SK-N-SH (cell line): Measurements from ENCODE around the gene DPY19L1. TPM values are rescaled to one million over a fixed set of nuclear protein-coding genes. Genes with fewer than 3 reads are reported as not detected.

Experiments used
- CTCF ChIA-PET: fragments of 300-600, 350-600 bp; formaldehyde crosslinking; extraction: SDS; loops from one replicate; lab custom pipeline; 2021; lab: Yijun Ruan, JAX
- POLR2A ChIA-PET: fragments of 350-600 bp; sonication (Branson Sonifier 250); formaldehyde crosslinking; extraction: SDS; loops from one replicate; lab custom pipeline; 2020; ENCODE audit warnings: antibody characterized with exemption, inconsistent platforms; lab: Yijun Ruan, JAX
- DNase-seq: peaks from one replicate; pipeline ENCODE4 v3.0.0; 2012
- H2AFZ ChIP-seq: fragments of 200-600 bp; sonication (generic); 2 replicates; pipeline ENCODE4 v1.8.1; 2016; ENCODE audit warnings: antibody characterized with exemption, mild to moderate bottlenecking, low read depth
- H3F3A ChIP-seq: fragments of 200-600 bp; sonication (generic); replicated peaks from 2 replicates; pipeline ENCODE3; 2016; ENCODE audit warnings: antibody characterized with exemption, mild to moderate bottlenecking; ENCODE audit not compliant: insufficient read depth
- H3K27ac ChIP-seq, 2 experiments: fragments of 200-500 bp in 1 of 2; fragments of 200-600 bp in 1 of 2; sonication (Bioruptor generic) in 1 of 2; sonication (generic), shearing (Covaris generic) in 1 of 2; 2 replicates each; pipeline versions ENCODE4 v1.5.1 to v1.6.1; 2014 to 2016; ENCODE audit warnings: low read depth in 2 of 2, inconsistent platforms in 1 of 2, low read length in 1 of 2, mild to moderate bottlenecking in 1 of 2, mixed read lengths in 1 of 2
- H3K27me3 ChIP-seq: fragments of 200-600 bp; sonication (generic), shearing (Covaris generic); 2 replicates; pipeline ENCODE4 v1.6.1; 2016; ENCODE audit warnings: mixed run types; ENCODE audit not compliant: insufficient read depth
- H3K36me3 ChIP-seq, 2 experiments: fragments of 200-500 bp in 1 of 2; fragments of 200-600 bp in 1 of 2; sonication (Bioruptor generic) in 1 of 2; sonication (generic) in 1 of 2; replicated peaks in 1 of 2; 2 replicates each; pipeline versions ENCODE3 to v1.5.1; 2014 to 2016; ENCODE audit warnings: low read length in 1 of 2, mild to moderate bottlenecking in 1 of 2; ENCODE audit not compliant: insufficient read depth in 2 of 2, control insufficient read depth in 1 of 2
- H3K4me1 ChIP-seq, 2 experiments: fragments of 200-500 bp in 1 of 2; fragments of 200-600 bp in 1 of 2; sonication (Bioruptor generic) in 1 of 2; sonication (generic), shearing (Covaris generic) in 1 of 2; 2 replicates each; pipeline versions ENCODE4 v1.5.1 to v1.6.1; 2014 to 2016; ENCODE audit warnings: low read depth in 1 of 2, low read length in 1 of 2, mixed run types in 1 of 2; ENCODE audit not compliant: insufficient read depth in 2 of 2, control insufficient read depth in 1 of 2
- H3K4me2 ChIP-seq: fragments of 200-600 bp; sonication (generic), shearing (Covaris generic); 2 replicates; pipeline ENCODE4 v1.6.1; 2017; ENCODE audit warnings: mixed run types
- H3K4me3 ChIP-seq, 2 experiments: fragments of 200-500 bp in 1 of 2; fragments of 200-600 bp in 1 of 2; sonication (Bioruptor generic) in 1 of 2; sonication (generic), shearing (Covaris generic) in 1 of 2; 2 replicates each; pipeline versions ENCODE4 v1.5.1 to v1.8.1; 2014 to 2016; ENCODE audit warnings: low read depth in 2 of 2, inconsistent platforms in 1 of 2, low read length in 1 of 2, mild to moderate bottlenecking in 1 of 2, mixed read lengths in 1 of 2, moderate library complexity in 1 of 2
- H3K79me2 ChIP-seq: fragments of 200-600 bp; sonication (generic); 2 replicates; pipeline ENCODE4 v1.8.1; 2017; ENCODE audit warnings: mild to moderate bottlenecking; ENCODE audit not compliant: insufficient read depth
- H3K9ac ChIP-seq: fragments of 200-600 bp; sonication (generic); 2 replicates; pipeline ENCODE4 v1.6.1; 2017; ENCODE audit warnings: mixed run types
- H3K9me2 ChIP-seq: fragments of 200-600 bp; sonication (generic); 2 replicates; pipeline ENCODE4 v1.6.1; 2017; ENCODE audit warnings: mixed run types
- H3K9me3 ChIP-seq: fragments of 200-600 bp; sonication (generic); 2 replicates; pipeline ENCODE4 v1.6.1; 2017; ENCODE audit warnings: mixed run types, mild to moderate bottlenecking, moderate library complexity
- H4K20me1 ChIP-seq: fragments of 200-600 bp; sonication (generic); 2 replicates; pipeline ENCODE4 v1.6.1; 2017; ENCODE audit warnings: mild to moderate bottlenecking, mixed run types; ENCODE audit not compliant: insufficient read depth
- EP300 ChIP-seq, 2 experiments: IDR thresholded peaks; 2 replicates each; pipeline versions ENCODE4 v1.4.0 to v1.6.1; 2012; ENCODE audit warnings: borderline replicate concordance in 1 of 2, low read depth in 1 of 2, low read length in 1 of 2
- FOSL2 ChIP-seq: IDR thresholded peaks from 2 replicates; pipeline ENCODE4 v1.4.0; 2012; ENCODE audit warnings: low read depth, mild to moderate bottlenecking, moderate library complexity, borderline replicate concordance
- MAX ChIP-seq: IDR thresholded peaks from 2 replicates; pipeline ENCODE4 v1.4.0; 2012; ENCODE audit warnings: low read depth
- MEF2A ChIP-seq: IDR thresholded peaks from 2 replicates; pipeline ENCODE4 v1.4.0; 2012; ENCODE audit warnings: low read depth, borderline replicate concordance
- MXI1 ChIP-seq: IDR thresholded peaks from 2 replicates; pipeline ENCODE4 v1.6.1; 2012; ENCODE audit warnings: mild to moderate bottlenecking, low read depth, low read length, improper control_type of control experiment
- PBX3 ChIP-seq: IDR thresholded peaks from 2 replicates; pipeline ENCODE4; 2012
- REST ChIP-seq: IDR thresholded peaks from 2 replicates; pipeline ENCODE4 v1.6.1; 2012; ENCODE audit warnings: mild to moderate bottlenecking, low read depth, low read length, moderate library complexity
- RXRA ChIP-seq: IDR thresholded peaks from 2 replicates; pipeline ENCODE4 v1.4.0; 2012; ENCODE audit warnings: low read depth, mild to moderate bottlenecking, borderline replicate concordance
- USF2 ChIP-seq: fragments of 150-350 bp; IDR thresholded peaks from 2 replicates; pipeline ENCODE4 v1.6.1; 2017; ENCODE audit warnings: antibody characterized with exemption, low read length, low read depth, borderline replicate concordance
- ZBTB33 ChIP-seq: IDR thresholded peaks from 2 replicates; pipeline ENCODE4 v1.4.0; 2012; ENCODE audit warnings: low read depth, borderline replicate concordance
- WGBS: methylation state at CpG from one replicate; pipeline ENCODE4 v1.1.6; 2017; ENCODE audit warnings: low lambda C conversion rate; 5-methylcytosine and 5-hydroxymethylcytosine counted together
- polyA plus RNA-seq, 3 experiments: library from polyadenylated mRNA; depleted of rRNA; stranded (reverse); fragments of >200 nt; gene quantifications; 2 replicates each; pipeline ENCODE4 v1.2.3, GENCODE V29; 2012

The DPY19L1 gene
- polyA plus RNA-seq, 1 of the 3 experiments (the other 2 are of a cell fraction), result 27.7 TPM

- Histone ChIP-seq H3K9ac (no peak overlapping the region), H4K20me1 (no peaks in the 10 kb centered on the region), H3K79me2 (peaks cover 41% of the 10 kb centered on the region; the same call in 1 of the 2 replicates), H3K27ac (no peak overlapping the region), H3F3A (peaks cover 30% of the 10 kb centered on the region), H3K27me3 (no peaks in the 10 kb centered on the region), H3K4me1 (peaks cover 0 to 6% of the 10 kb centered on the region in 2 experiments; a peak in 1 of 4 replicates), H3K4me2 (no peak overlapping the region), H3K4me3 (no peak overlapping the region), H3K9me2 (no peaks in the 10 kb centered on the region), H2AFZ (no peak overlapping the region), H3K9me3 (no peaks in the 10 kb centered on the region), H3K36me3 (peaks cover 0 to 10% of the 10 kb centered on the region in 2 experiments)
- POLR2A ChIA-PET, result no interaction called here
- no peak for TF ChIP-seq MXI1
- no peak for TF ChIP-seq REST
- TF ChIP-seq RXRA, result no peak
- no peak for TF ChIP-seq PBX3
- no peak for TF ChIP-seq USF2
- no peak for TF ChIP-seq FOSL2
- no peak for TF ChIP-seq MEF2A
- TF ChIP-seq EP300 (IDR thresholded peaks at IDR 0.05; ENCODE audit: borderline replicate concordance in 1 of 2, low read depth in 1 of 2, low read length in 1 of 2), result no peak
- TF ChIP-seq ZBTB33, result no peak
- TF ChIP-seq MAX, result no peak
- 75% methylated on average over 7 of the region's 7 CpGs for WGBS
- DNase-seq, result no peak
- CTCF ChIA-PET, result interaction anchor here (0.7 to 1.0 kb wide), 2 partner anchors 10 to 675 kb away, joined by 3 read pairs; no protein-coding TSS in a partner anchor
These were observed 41.5 kb downstream of the DPY19L1 start for GRCh38 chr7:34995757-34996156.
